Testis (tissue), 3 donors: ENCODE data around the gene CCDC191. TPM values are rescaled to one million over a fixed set of nuclear protein-coding genes. Genes with fewer than 3 reads are reported as not detected.

Experiments used
- DNase-seq: peaks from one replicate; pipeline ENCODE4 v3.0.0-alpha.2; 2019
- H3K27ac ChIP-seq, 2 donors: fragments of 200-600 bp; sonication (generic); one replicate each; pipeline ENCODE4 v1.5.1; 2019
- H3K27me3 ChIP-seq: fragments of 200-600 bp; sonication (generic); one replicate; pipeline ENCODE4 v1.5.1; 2019
- H3K36me3 ChIP-seq: fragments of 200-600 bp; sonication (generic); one replicate; pipeline ENCODE4 v1.5.1; 2017; ENCODE audit warnings: low read depth; ENCODE audit errors: missing control alignments
- H3K4me1 ChIP-seq: fragments of 200-600 bp; sonication (generic); one replicate; pipeline ENCODE4 v1.5.1; 2019
- H3K4me3 ChIP-seq, 2 donors: fragments of 200-600 bp; sonication (generic); one replicate each; pipeline ENCODE4 v1.5.1; 2017 to 2019
- H3K9me3 ChIP-seq: fragments of 200-600 bp; sonication (generic); one replicate; pipeline ENCODE4 v1.5.1; 2017
- POLR2A ChIP-seq: fragments of 450-650 bp; IDR thresholded peaks from one replicate; pipeline ENCODE4 v1.6.1; 2017; ENCODE audit warnings: antibody characterized with exemption, mild to moderate bottlenecking, moderate library complexity
- WGBS, 2 donors: methylation state at CpG; one replicate each; pipeline ENCODE4 v1.1.5; 2018; 5-methylcytosine and 5-hydroxymethylcytosine counted together
- intact Hi-C: fragments of 100-400 bp; cut with DNase I; formaldehyde crosslinking; loops from one replicate; pipeline ENCODE4 v1.15.1; 2023; ENCODE audit warnings: low total_unique reads
- polyA plus RNA-seq: library from polyadenylated mRNA; stranded (reverse); fragments of 350-450 nt; fragmentation: Illumina TruSeq; extraction: RNeasy Lipid Tissue Mini Kit (QIAGEN cat#74804); gene quantifications from one replicate; pipeline ENCODE4 v1.2.3, GENCODE V29; 2014; ENCODE audit warnings: low read depth, low replicate concordance; ENCODE audit not compliant: insufficient read depth
- total RNA-seq, 2 donors: library from RNA; depleted of rRNA; stranded (reverse); fragments of >200 nt; gene quantifications; one replicate each; pipeline ENCODE4 v1.2.3, GENCODE V29; 2016
- TF ChIP-seq, protein P1 (sequence below), 3 experiments: fragments of 450-650 bp in 2 of 3; fragments of 200-600 bp in 1 of 3; sonication (generic) in 1 of 3; IDR thresholded peaks; one replicate each; pipeline ENCODE4 v1.5.1; 2016 to 2019; ENCODE audit warnings: antibody characterized with exemption in 3 of 3, mild to moderate bottlenecking in 2 of 3, moderate library complexity in 1 of 3

Gene CCDC191
- total and polyA plus RNA-seq, 3 donors from 2014 or later = 13.9 to 22.5 (median 14.2) TPM

DNA sequence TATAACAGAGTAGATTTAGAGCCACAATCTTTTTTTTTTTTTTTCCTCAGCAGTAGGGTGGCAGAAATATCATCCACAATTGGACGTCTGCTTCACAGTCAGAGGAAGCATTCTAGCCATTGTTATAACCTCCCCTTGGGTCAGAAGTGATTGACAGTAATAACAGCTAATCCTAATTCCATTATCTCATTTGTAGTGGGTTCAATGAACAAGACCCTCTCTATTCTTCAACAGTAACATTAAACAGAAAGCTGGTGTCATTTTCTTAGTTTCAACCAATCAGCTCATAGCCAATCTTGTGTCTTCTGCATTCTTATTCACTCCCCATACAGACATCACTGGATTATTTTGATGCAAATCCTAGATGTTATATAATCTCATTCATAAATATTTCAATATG, 44.8 kb upstream of the CCDC191 start:
- no peak for TF ChIP-seq POLR2A
- TF ChIP-seq, protein P1, sequence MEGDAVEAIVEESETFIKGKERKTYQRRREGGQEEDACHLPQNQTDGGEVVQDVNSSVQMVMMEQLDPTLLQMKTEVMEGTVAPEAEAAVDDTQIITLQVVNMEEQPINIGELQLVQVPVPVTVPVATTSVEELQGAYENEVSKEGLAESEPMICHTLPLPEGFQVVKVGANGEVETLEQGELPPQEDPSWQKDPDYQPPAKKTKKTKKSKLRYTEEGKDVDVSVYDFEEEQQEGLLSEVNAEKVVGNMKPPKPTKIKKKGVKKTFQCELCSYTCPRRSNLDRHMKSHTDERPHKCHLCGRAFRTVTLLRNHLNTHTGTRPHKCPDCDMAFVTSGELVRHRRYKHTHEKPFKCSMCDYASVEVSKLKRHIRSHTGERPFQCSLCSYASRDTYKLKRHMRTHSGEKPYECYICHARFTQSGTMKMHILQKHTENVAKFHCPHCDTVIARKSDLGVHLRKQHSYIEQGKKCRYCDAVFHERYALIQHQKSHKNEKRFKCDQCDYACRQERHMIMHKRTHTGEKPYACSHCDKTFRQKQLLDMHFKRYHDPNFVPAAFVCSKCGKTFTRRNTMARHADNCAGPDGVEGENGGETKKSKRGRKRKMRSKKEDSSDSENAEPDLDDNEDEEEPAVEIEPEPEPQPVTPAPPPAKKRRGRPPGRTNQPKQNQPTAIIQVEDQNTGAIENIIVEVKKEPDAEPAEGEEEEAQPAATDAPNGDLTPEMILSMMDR (IDR thresholded peaks at IDR 0.05) = no peak
- H3K27me3 ChIP-seq = no peaks in the 10 kb centered on the region
- no peak for DNase-seq
- H3K4me1 ChIP-seq = no peaks in the 10 kb centered on the region
- intact Hi-C loops = no loop called here
- no peaks in the 10 kb centered on the region for H3K9me3 ChIP-seq
- WGBS, 2 donors = 63 to 64% methylated on average over 1 of the region's 1 CpG
- H3K36me3 ChIP-seq = no peaks in the 10 kb centered on the region
- no peak overlapping the region for H3K27ac ChIP-seq
- no peak overlapping the region for H3K4me3 ChIP-seq

GRCh38 chr3:114095796-114096195, 39.5 kb upstream of the CCDC191 start:
- intact Hi-C loops = no loop called here
- no peak for DNase-seq
- no peak for TF ChIP-seq POLR2A
- TF ChIP-seq, protein P1 (IDR thresholded peaks at IDR 0.05) = no peak
- Histone ChIP-seq H3K27ac (no peak overlapping the region), H3K4me1 (no peaks in the 10 kb centered on the region), H3K4me3 (no peak overlapping the region), H3K36me3 (no peaks in the 10 kb centered on the region), H3K9me3 (no peaks in the 10 kb centered on the region), H3K27me3 (no peaks in the 10 kb centered on the region)
- 61 to 71% methylated on average over 3 of the region's 3 CpGs for WGBS, 2 donors

- no peak overlapping the region for H3K27ac ChIP-seq
Observed at GRCh38 chr3:114093596-114093995, 37.3 kb upstream of the CCDC191 start.

DNA sequence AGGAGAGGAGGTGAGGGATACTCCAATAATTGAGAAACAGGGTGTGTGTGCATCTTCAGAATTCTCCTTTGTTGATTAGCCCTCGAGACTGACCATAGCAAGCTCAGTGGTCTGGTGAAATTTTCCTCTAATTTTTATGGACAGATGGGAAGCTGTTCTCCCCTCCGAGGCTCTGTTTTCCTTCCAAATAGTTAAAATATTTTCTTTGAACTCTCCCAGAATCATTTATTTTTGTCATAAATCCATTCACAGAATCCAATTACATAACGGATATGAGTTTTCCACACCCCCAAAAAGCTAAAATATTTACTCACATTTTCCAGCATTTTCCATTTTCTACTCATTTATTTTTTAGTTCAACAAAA, 36.7 kb upstream of the CCDC191 start:
- no peak for DNase-seq
- TF ChIP-seq, protein P1 (IDR thresholded peaks at IDR 0.05) = no peak
- no peak for TF ChIP-seq POLR2A
- intact Hi-C loops = no loop called here
- Histone ChIP-seq H3K27ac (no peak overlapping the region), H3K4me3 (no peak overlapping the region), H3K9me3 (no peaks in the 10 kb centered on the region), H3K36me3 (no peaks in the 10 kb centered on the region), H3K27me3 (no peaks in the 10 kb centered on the region), H3K4me1 (no peaks in the 10 kb centered on the region)
- 28 to 31% methylated on average over 3 of the region's 3 CpGs for WGBS, 2 donors

More at GRCh38 chr3:114093596-114093995, 37.3 kb upstream of the CCDC191 start:
- WGBS, 2 donors = 55 to 61% methylated on average over 2 of the region's 2 CpGs
- no peaks in the 10 kb centered on the region for H3K4me1 ChIP-seq
- DNase-seq = peak; percentile 36
- no peaks in the 10 kb centered on the region for H3K9me3 ChIP-seq
- H3K27me3 ChIP-seq = no peaks in the 10 kb centered on the region
- intact Hi-C loops = no loop called here
- TF ChIP-seq POLR2A = no peak
- TF ChIP-seq, protein P1 (IDR thresholded peaks at IDR 0.05) = no peak
- no peaks in the 10 kb centered on the region for H3K36me3 ChIP-seq
- no peak overlapping the region for H3K4me3 ChIP-seq

DNA sequence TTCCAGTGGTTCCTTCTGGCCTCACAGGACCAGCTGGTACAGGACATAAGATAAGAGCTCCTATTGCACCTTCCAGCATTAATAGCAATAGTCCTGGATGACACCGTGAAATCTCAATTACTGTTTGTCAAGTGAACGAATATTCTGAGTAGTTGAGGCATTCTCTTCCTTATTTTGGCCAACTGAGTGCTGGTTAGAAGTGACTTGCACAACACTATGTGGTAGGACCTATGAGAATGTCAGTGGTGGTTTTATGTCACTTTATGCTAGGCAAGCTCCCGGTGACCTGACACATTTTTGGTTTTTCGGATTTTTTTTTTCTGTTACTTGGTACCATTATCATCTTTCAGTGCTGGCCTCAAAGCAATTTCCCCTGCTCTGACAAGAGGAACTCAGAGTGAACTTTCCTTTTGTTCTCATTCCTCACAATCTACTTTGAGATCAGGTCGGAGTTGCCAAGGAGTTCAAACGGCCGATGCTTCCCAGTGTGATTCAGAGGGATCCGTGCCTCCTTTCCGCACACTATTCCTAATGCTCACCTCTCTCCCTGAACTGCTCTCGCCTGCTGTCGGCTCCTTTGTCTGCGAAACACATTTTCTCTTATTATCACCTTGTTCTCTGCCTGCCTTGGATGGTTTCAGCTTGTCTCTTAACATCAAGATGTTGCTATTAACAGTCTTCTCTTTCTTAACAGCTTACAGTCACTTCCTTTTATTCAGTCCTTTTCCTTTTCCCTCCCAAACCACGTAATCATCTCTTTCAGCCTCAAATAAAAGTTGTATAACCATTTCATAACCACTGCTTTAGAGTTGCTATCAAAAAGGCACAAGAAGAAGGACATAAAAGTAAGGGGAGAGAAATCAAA, 36.1 kb upstream of the CCDC191 start:
- no peaks in the 10 kb centered on the region for H3K4me1 ChIP-seq
- no peak for TF ChIP-seq POLR2A
- TF ChIP-seq, protein P1 (IDR thresholded peaks at IDR 0.05) = no peak
- intact Hi-C loops = no loop called here
- WGBS, 2 donors = 40 to 49% methylated on average over 13 of the region's 13 CpGs
- no peaks in the 10 kb centered on the region for H3K27me3 ChIP-seq
- H3K9me3 ChIP-seq = no peaks in the 10 kb centered on the region
- H3K27ac ChIP-seq = no peak overlapping the region
- DNase-seq = no peak
- H3K4me3 ChIP-seq = no peak overlapping the region
- H3K36me3 ChIP-seq = no peaks in the 10 kb centered on the region
